GM12801 (cell line): Measurements from ENCODE around the gene EXOC7.

Experiments
- CTCF ChIP-seq: IDR thresholded peaks from one replicate; pipeline ENCODE4 v1.5.1; 2011; ENCODE audit warnings: control low read depth; ENCODE audit not compliant: insufficient read length; ENCODE audit errors: extremely low read depth

The EXOC7 gene

GRCh38 chr17:76136276-76137000, 32.9 kb upstream of the EXOC7 start:
- no peak for TF ChIP-seq CTCF

GRCh38 chr17:76135810-76136188, 32.2 kb upstream of the EXOC7 start:
- TF ChIP-seq CTCF = no peak

- TF ChIP-seq CTCF = no peak
Observed at GRCh38 chr17:76134911-76135809, 31.6 kb upstream of the EXOC7 start.

- no peak for TF ChIP-seq CTCF
Observed at GRCh38 chr17:76132574-76133338, 29.2 kb upstream of the EXOC7 start.

- TF ChIP-seq CTCF = no peak
Observed at GRCh38 chr17:76131692-76132573, 28.3 kb upstream of the EXOC7 start.

GRCh38 chr17:76131051-76131691, 27.6 kb upstream of the EXOC7 start:
- TF ChIP-seq CTCF = no peak
